ENCODE data around the gene CYP2W1.

The CYP2W1 gene

GRCh38 chr7:1015196-1016121 is 32.5 kb downstream of the CYP2W1 start:
- H3K4me3 ChIP-seq (ENCODE audit: low read depth, low read length): no peak overlapping the region
- no peaks in the 10 kb centered on the region for H3K9me3 ChIP-seq (ENCODE audit: severe bottlenecking)
- no peak for DNase-seq
- H3K27me3 ChIP-seq (ENCODE audit: insufficient read depth, low read depth, severe bottlenecking): no peaks in the 10 kb centered on the region
- H3K27ac ChIP-seq: no peak overlapping the region
- no peak for TF ChIP-seq CTCF (IDR thresholded peaks at IDR 0.05; ENCODE audit: low read depth, low read length)
- 0 out of 2 replicates have a peak, but pooled peaks cover 3% of the 10 kb centered on the region for H3K36me3 ChIP-seq

- Histone ChIP-seq H3K9me3 (ENCODE audit: severe bottlenecking) (no peaks in the 10 kb centered on the region), H3K4me3 (ENCODE audit: low read depth, low read length) (no peak overlapping the region), H3K27ac (no peak overlapping the region), H3K27me3 (ENCODE audit: insufficient read depth, low read depth, severe bottlenecking) (no peaks in the 10 kb centered on the region), H3K36me3 (peaks cover 11% of the 10 kb centered on the region)
- no peak for DNase-seq
- TF ChIP-seq CTCF (IDR thresholded peaks at IDR 0.05; ENCODE audit: low read depth, low read length): no peak
Observed at GRCh38 chr7:1016577-1017531, 33.9 kb downstream of the CYP2W1 start.

- no peaks in the 10 kb centered on the region for H3K27me3 ChIP-seq (ENCODE audit: insufficient read depth, low read depth, severe bottlenecking)
- H3K36me3 ChIP-seq: peaks cover 17% of the 10 kb centered on the region
- no peak overlapping the region for H3K4me3 ChIP-seq (ENCODE audit: low read depth, low read length)
- no peak for TF ChIP-seq CTCF (IDR thresholded peaks at IDR 0.05; ENCODE audit: low read depth, low read length)
- no peaks in the 10 kb centered on the region for H3K9me3 ChIP-seq (ENCODE audit: severe bottlenecking)
- no peak for DNase-seq
- no peak overlapping the region for H3K27ac ChIP-seq
Observed at GRCh38 chr7:1017586-1018333, 34.8 kb downstream of the CYP2W1 start.

GRCh38 chr7:1018334-1018695 is 35.3 kb downstream of the CYP2W1 start:
- DNase-seq: no peak
- Histone ChIP-seq H3K27ac (no peak overlapping the region), H3K4me3 (ENCODE audit: low read depth, low read length) (no peak overlapping the region), H3K9me3 (ENCODE audit: severe bottlenecking) (no peaks in the 10 kb centered on the region), H3K36me3 (peaks cover 17% of the 10 kb centered on the region), H3K27me3 (ENCODE audit: insufficient read depth, low read depth, severe bottlenecking) (no peaks in the 10 kb centered on the region)
- TF ChIP-seq CTCF (IDR thresholded peaks at IDR 0.05; ENCODE audit: low read depth, low read length): no peak

- Histone ChIP-seq H3K4me3 (ENCODE audit: low read depth, low read length) (no peak overlapping the region), H3K27me3 (ENCODE audit: insufficient read depth, low read depth, severe bottlenecking) (no peaks in the 10 kb centered on the region), H3K27ac (peak overlapping the region; percentile 18; the same call in 1 of the 2 replicates), H3K36me3 (peaks cover 17% of the 10 kb centered on the region), H3K9me3 (ENCODE audit: severe bottlenecking) (no peaks in the 10 kb centered on the region)
- no peak for TF ChIP-seq CTCF (IDR thresholded peaks at IDR 0.05; ENCODE audit: low read depth, low read length)
- DNase-seq: no peak
Observed at GRCh38 chr7:1019255-1019785, 36.3 kb downstream of the CYP2W1 start.
